B cell (primary cell): Measurements from ENCODE around the gene STRN. TPM values are rescaled to one million over a fixed set of nuclear protein-coding genes. Genes with fewer than 3 reads are reported as not detected.
"Not testable (repeated sequence)": the region's sequence is repeated elsewhere in the genome, so short reads cannot be mapped to it uniquely, and the experiment has no call there.

Experiments used
- ATAC-seq: fragments of 200-7000 bp; cut with Tn5 transposase; one replicate; pipeline ENCODE4 v1.10.0; 2021; ENCODE audit warnings: low read depth, mild to moderate bottlenecking, moderate number of reproducible peaks, moderate library complexity
- CTCF ChIA-PET: fragments of 350-600 bp; sonication (Branson Sonifier 250); formaldehyde crosslinking; loops from one replicate; lab custom pipeline; 2021; ENCODE audit warnings: antibody characterized with exemption, inconsistent platforms; lab: Charles Lee
- POLR2A ChIA-PET: fragments of 350-600 bp; sonication (Branson Sonifier 250); formaldehyde crosslinking; loops from one replicate; lab custom pipeline; 2021; ENCODE audit warnings: antibody characterized with exemption; lab: Charles Lee
- DNase-seq: peaks from one replicate; pipeline ENCODE4 v3.0.0; 2013
- H2AFZ ChIP-seq: 2 replicates; pipeline ENCODE4 v1.6.1; 2012; ENCODE audit warnings: mild to moderate bottlenecking, low read depth, low read length; ENCODE audit not compliant: insufficient read depth, poor library complexity, severe bottlenecking
- H3K27ac ChIP-seq, 2 donors: 1 replicate in 1 of 2; 2 replicates in 1 of 2; pipeline ENCODE4 v1.5.1; 2012 to 2013; ENCODE audit warnings: low read length in 2 of 2, mild to moderate bottlenecking in 2 of 2, moderate library complexity in 1 of 2
- H3K27me3 ChIP-seq, 4 experiments: fragments of 200-600 bp in 1 of 4; sonication (generic) in 1 of 4; replicated peaks in 1 of 4; 1 replicate in 2 of 4; 2 replicates in 2 of 4; pipeline versions ENCODE4 v1.6.1 to v1.7.0; 2013 to 2016; ENCODE audit warnings: low read length in 3 of 4, mild to moderate bottlenecking in 2 of 4, mixed read lengths in 1 of 4, moderate library complexity in 1 of 4; ENCODE audit not compliant: insufficient read depth in 4 of 4, control insufficient read depth in 3 of 4; ENCODE audit errors: control extremely low read depth in 1 of 4
- H3K36me3 ChIP-seq, 2 experiments: replicated peaks in 1 of 2; 1 replicate in 1 of 2; 2 replicates in 1 of 2; pipeline versions ENCODE4 v1.6.1 to v1.7.1; 2013; ENCODE audit warnings: low read length in 1 of 2; ENCODE audit not compliant: insufficient read depth in 2 of 2, control insufficient read depth in 1 of 2; ENCODE audit errors: control extremely low read depth in 1 of 2, extremely low read depth in 1 of 2
- H3K4me1 ChIP-seq, 2 donors: fragments of 200-600 bp in 1 of 2; sonication (generic) in 1 of 2; 1 replicate in 1 of 2; 2 replicates in 1 of 2; pipeline versions ENCODE4 v1.5.1 to v1.6.1; 2013 to 2017; ENCODE audit warnings: low read length in 2 of 2; ENCODE audit not compliant: control insufficient read depth in 2 of 2, insufficient read depth in 2 of 2
- H3K4me2 ChIP-seq: replicated peaks from 2 replicates; pipeline ENCODE3; 2012; ENCODE audit warnings: mild to moderate bottlenecking, low read depth, low read length; ENCODE audit not compliant: poor library complexity, severe bottlenecking
- H3K4me3 ChIP-seq, 5 experiments: fragments of 200-600 bp in 1 of 5; sonication (generic) in 1 of 5; 1 replicate in 3 of 5; 2 replicates in 2 of 5; pipeline versions ENCODE4 v1.5.1 to v1.7.0; 2011 to 2016; ENCODE audit warnings: low read length in 4 of 5, mild to moderate bottlenecking in 4 of 5, low read depth in 2 of 5, control low read depth in 1 of 5, moderate library complexity in 1 of 5; ENCODE audit not compliant: insufficient read depth in 1 of 5; ENCODE audit errors: control extremely low read depth in 1 of 5, extremely low read depth in 1 of 5
- H3K79me2 ChIP-seq: fragments of 200-600 bp; sonication (generic); one replicate; pipeline ENCODE4 v1.6.0; 2016; ENCODE audit warnings: low read length; ENCODE audit not compliant: control insufficient read depth, insufficient read depth
- H3K9ac ChIP-seq: fragments of 200-600 bp; sonication (generic); 2 replicates; pipeline ENCODE4 v1.6.1; 2017; ENCODE audit warnings: mild to moderate bottlenecking, low read length, moderate library complexity
- H3K9me3 ChIP-seq, 3 donors: one replicate each; pipeline versions ENCODE4 v1.6.1 to v1.7.1; 2013; ENCODE audit warnings: low read length in 2 of 3; ENCODE audit not compliant: control insufficient read depth in 2 of 3, insufficient read depth in 1 of 3; ENCODE audit errors: control extremely low read depth in 1 of 3
- H4K20me1 ChIP-seq: 2 replicates; pipeline ENCODE4 v1.6.0; 2012; ENCODE audit warnings: mild to moderate bottlenecking, low read length; ENCODE audit not compliant: insufficient read depth, control insufficient read depth, poor library complexity, severe bottlenecking
- H3K27ac Mint-ChIP-seq: one replicate; pipeline ENCODE4 v1.8.0; 2021; ENCODE audit warnings: mixed read lengths
- H3K27me3 Mint-ChIP-seq: one replicate; pipeline ENCODE4 v1.8.0; 2021; ENCODE audit warnings: mixed read lengths
- H3K4me1 Mint-ChIP-seq: one replicate; pipeline ENCODE4 v1.8.0; 2021; ENCODE audit warnings: mixed read lengths
- H3K4me3 Mint-ChIP-seq: one replicate; pipeline ENCODE4 v1.8.0; 2021; ENCODE audit warnings: mixed read lengths
- H3K9me3 Mint-ChIP-seq: one replicate; pipeline ENCODE4 v1.8.0; 2022; ENCODE audit warnings: mixed read lengths; ENCODE audit not compliant: insufficient read depth
- EZH2 ChIP-seq: IDR thresholded peaks from 2 replicates; pipeline ENCODE4 v1.6.1; 2012; ENCODE audit warnings: borderline replicate concordance, low read depth, mild to moderate bottlenecking, moderate library complexity, low read length; ENCODE audit not compliant: insufficient read depth, poor library complexity, severe bottlenecking
- WGBS: methylation state at CpG from one replicate; pipeline ENCODE4 v1.1.5; 2013; ENCODE audit warnings: missing lambda C conversion rate; ENCODE audit not compliant: insufficient coverage; 5-methylcytosine and 5-hydroxymethylcytosine counted together
- intact Hi-C: fragments of 100-400 bp; cut with micrococcal nuclease; formaldehyde crosslinking; loops from one replicate; pipeline ENCODE4 v1.10.0; 2022
- polyA plus RNA-seq: library from polyadenylated mRNA; depleted of rRNA; stranded (reverse); fragments of >200 nt; gene quantifications from 2 replicates; pipeline ENCODE4 v1.2.3, GENCODE V29; 2012
- total RNA-seq, 2 donors: library from RNA; stranded (reverse); fragments of 120-200 nt in 1 of 2; gene quantifications; 1 replicate in 1 of 2; 2 replicates in 1 of 2; pipeline versions ENCODE4 v1.2.3 to v1.2.4, GENCODE V29; 2013 to 2022
- TF ChIP-seq, protein P1 (sequence below): fragments of 200-600 bp; IDR thresholded peaks from one replicate; pipeline ENCODE4 v1.8.0; 2022; ENCODE audit warnings: antibody characterized with exemption, mild to moderate bottlenecking

STRN gene
- total and polyA plus RNA-seq, 2 donors (not counting 1 experiment from before 2014, with no cell fraction given), result 5.8 to 38.6 TPM

DNA sequence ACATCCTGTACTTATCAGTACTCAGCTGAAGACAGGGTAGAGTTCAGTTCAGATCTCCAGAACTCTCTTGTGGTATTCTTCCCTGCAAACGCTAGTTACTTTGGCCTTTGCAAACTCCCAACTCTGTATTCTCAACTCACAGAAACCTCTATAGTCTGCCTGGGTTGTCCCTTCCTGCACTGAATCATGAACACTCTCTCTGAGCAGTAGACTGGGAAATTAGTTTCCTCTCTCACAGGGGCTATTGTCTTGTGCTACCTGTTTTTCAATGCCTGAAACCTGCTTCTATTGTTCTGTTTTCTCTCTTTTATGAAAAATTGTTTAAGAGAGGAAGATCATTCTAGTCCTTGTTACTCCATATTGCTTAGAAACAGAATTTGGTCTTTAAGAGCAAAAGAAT lies 135.2 kb downstream of the STRN start:
- H3K27me3 Mint-ChIP-seq, result peaks cover 9% of the 10 kb centered on the region
- Histone ChIP-seq H2AFZ (no peak overlapping the region), H3K27me3 (no peaks in the 10 kb centered on the region), H3K4me2 (no peak overlapping the region), H3K36me3 (no peaks in the 10 kb centered on the region), H3K9me3 (no peaks in the 10 kb centered on the region), H4K20me1 (no peaks in the 10 kb centered on the region), H3K9ac (no peak overlapping the region), H3K79me2 (no peaks in the 10 kb centered on the region), H3K27ac (no peak overlapping the region), H3K4me1 (no peaks in the 10 kb centered on the region), H3K4me3 (no peak overlapping the region)
- intact Hi-C loops, result no loop called here
- DNase-seq (no peak), ATAC-seq (no peak)
- no peaks in the 10 kb centered on the region for H3K9me3 Mint-ChIP-seq
- ChIA-PET CTCF (no interaction called here), POLR2A (no interaction called here)
- no peak overlapping the region for H3K27ac Mint-ChIP-seq
- WGBS, result 80% methylated on average over 1 of the region's 1 CpG
- no peak for TF ChIP-seq EZH2
- TF ChIP-seq, protein P1, sequence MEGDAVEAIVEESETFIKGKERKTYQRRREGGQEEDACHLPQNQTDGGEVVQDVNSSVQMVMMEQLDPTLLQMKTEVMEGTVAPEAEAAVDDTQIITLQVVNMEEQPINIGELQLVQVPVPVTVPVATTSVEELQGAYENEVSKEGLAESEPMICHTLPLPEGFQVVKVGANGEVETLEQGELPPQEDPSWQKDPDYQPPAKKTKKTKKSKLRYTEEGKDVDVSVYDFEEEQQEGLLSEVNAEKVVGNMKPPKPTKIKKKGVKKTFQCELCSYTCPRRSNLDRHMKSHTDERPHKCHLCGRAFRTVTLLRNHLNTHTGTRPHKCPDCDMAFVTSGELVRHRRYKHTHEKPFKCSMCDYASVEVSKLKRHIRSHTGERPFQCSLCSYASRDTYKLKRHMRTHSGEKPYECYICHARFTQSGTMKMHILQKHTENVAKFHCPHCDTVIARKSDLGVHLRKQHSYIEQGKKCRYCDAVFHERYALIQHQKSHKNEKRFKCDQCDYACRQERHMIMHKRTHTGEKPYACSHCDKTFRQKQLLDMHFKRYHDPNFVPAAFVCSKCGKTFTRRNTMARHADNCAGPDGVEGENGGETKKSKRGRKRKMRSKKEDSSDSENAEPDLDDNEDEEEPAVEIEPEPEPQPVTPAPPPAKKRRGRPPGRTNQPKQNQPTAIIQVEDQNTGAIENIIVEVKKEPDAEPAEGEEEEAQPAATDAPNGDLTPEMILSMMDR, result no peak
- no peak overlapping the region for H3K4me3 Mint-ChIP-seq
- H3K4me1 Mint-ChIP-seq, result no peaks in the 10 kb centered on the region

DNA sequence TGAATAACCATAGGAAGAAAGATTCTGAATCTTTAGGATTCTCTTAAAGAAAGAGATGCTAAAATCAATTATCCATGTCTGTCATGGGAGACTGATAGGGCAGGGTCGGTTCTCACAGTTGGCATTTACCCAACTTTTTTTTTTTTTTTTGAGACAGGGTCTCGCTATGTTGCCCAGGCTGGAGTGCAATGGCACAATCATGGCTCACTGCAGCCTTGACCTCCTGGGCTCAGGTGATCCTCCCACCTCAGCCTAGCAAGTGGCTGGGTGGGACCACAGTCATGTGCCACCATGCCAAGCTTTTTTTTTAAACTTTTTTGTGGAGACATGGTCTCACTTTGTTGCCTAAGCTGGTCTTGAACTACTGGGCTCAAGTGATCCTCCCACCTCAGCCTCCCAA lies 141.7 kb downstream of the STRN start:
- DNase-seq, H3K4me1 Mint-ChIP-seq, ATAC-seq, H3K9me3 Mint-ChIP-seq, H3K4me1 ChIP-seq, POLR2A ChIA-PET, H3K4me2 ChIP-seq, H2AFZ ChIP-seq, H3K27ac Mint-ChIP-seq, H3K27me3 Mint-ChIP-seq, H3K79me2 ChIP-seq, H3K9me3 ChIP-seq, H3K9ac ChIP-seq, H4K20me1 ChIP-seq, H3K4me3 Mint-ChIP-seq, intact Hi-C loops, H3K4me3 ChIP-seq, H3K36me3 ChIP-seq, H3K27me3 ChIP-seq, H3K27ac ChIP-seq: not testable (repeated sequence)
- CTCF ChIA-PET, result interaction anchor here (0.6 kb wide), 1 partner anchor 96 kb away, joined by 3 read pairs; no protein-coding TSS in a partner anchor
- WGBS, result 100% methylated on average over 2 of the region's 2 CpGs
